Fibroblast of villous mesenchyme (primary cell): ENCODE measurements around the gene CUEDC1. TPM values are rescaled to one million over a fixed set of nuclear protein-coding genes. Genes with fewer than 3 reads are reported as not detected.

Experiments
- DNase-seq: peaks from one replicate; pipeline ENCODE4 v3.0.0-alpha.2; 2010; ENCODE audit warnings: low read depth
- H3K4me3 ChIP-seq: 2 replicates; pipeline ENCODE4 v1.5.1; 2011; ENCODE audit warnings: low read depth, mild to moderate bottlenecking, low read length
- total RNA-seq: library from RNA; depleted of rRNA; stranded (reverse); fragments of >200 nt; gene quantifications from 2 replicates; pipeline ENCODE4 v1.2.3, GENCODE V29; 2012
- TF ChIP-seq, protein P1 (sequence below): IDR thresholded peaks from 2 replicates; pipeline ENCODE4 v1.5.1; 2012; ENCODE audit warnings: low read depth, mild to moderate bottlenecking, low read length; ENCODE audit not compliant: insufficient read depth

CUEDC1 gene
- total RNA-seq, 1 donor, result 21.6 TPM

DNA sequence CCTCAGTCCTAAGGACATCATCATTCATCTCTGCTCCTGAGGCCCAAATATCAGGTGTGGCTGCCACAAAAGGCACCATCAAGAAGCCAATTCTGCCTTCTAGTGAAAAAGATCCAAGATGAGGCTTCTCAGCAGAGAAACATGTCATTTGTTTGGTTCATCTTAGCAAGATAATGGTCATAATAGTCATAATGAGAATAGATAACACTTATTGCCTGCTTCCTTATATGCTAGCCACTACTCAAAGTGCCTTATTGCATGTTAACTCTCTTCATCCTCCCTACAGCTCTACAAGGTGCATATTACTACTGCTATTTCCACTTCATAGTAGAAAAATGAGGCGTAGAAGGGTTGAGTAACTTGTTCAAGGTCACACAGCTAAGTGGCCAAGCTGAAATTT is 60.4 kb downstream of the CUEDC1 start:
- DNase-seq, result no peak
- TF ChIP-seq, protein P1, sequence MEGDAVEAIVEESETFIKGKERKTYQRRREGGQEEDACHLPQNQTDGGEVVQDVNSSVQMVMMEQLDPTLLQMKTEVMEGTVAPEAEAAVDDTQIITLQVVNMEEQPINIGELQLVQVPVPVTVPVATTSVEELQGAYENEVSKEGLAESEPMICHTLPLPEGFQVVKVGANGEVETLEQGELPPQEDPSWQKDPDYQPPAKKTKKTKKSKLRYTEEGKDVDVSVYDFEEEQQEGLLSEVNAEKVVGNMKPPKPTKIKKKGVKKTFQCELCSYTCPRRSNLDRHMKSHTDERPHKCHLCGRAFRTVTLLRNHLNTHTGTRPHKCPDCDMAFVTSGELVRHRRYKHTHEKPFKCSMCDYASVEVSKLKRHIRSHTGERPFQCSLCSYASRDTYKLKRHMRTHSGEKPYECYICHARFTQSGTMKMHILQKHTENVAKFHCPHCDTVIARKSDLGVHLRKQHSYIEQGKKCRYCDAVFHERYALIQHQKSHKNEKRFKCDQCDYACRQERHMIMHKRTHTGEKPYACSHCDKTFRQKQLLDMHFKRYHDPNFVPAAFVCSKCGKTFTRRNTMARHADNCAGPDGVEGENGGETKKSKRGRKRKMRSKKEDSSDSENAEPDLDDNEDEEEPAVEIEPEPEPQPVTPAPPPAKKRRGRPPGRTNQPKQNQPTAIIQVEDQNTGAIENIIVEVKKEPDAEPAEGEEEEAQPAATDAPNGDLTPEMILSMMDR, result no peak
- no peak overlapping the region for H3K4me3 ChIP-seq

DNA sequence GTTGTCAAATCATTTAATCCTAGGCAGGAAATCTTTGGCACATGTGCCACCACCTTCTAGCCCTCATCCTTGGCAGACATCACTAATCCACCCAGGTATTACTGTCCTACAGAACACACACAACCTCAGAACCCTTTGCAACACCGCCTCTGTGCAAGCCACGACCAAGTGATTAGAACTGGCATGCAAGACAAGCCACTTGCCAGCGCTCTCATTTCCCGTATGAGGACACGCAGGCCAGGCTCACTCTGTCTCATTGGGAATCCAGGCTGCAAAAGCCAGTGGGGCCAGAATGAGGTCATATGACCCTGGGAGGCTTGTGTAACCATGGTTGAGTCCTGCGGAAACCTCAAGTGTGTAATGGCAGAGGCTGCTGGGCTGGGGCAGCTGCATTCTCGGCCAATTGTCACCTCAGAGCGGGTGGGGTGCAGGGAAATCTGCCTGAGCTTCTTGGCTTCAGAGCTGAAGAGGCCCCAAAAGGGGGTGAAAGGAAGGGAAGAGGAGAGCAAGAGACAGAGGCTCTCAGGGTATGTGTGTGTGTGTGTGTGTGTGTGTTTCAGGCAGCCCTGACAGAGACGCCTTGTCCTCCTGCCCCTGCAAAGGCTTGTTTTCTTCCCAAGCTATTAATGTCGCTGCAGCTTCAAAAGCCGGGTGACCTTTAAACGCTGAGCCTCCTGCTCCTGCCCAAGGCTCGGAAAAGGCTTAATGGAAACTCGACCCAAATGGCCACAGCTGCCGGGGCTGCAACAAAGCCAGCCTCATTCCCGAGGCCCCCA is 62.2 kb downstream of the CUEDC1 start:
- TF ChIP-seq, protein P1, result no peak
- peak; percentile 99 for DNase-seq
- peak overlapping the region; percentile 12 for H3K4me3 ChIP-seq

DNA sequence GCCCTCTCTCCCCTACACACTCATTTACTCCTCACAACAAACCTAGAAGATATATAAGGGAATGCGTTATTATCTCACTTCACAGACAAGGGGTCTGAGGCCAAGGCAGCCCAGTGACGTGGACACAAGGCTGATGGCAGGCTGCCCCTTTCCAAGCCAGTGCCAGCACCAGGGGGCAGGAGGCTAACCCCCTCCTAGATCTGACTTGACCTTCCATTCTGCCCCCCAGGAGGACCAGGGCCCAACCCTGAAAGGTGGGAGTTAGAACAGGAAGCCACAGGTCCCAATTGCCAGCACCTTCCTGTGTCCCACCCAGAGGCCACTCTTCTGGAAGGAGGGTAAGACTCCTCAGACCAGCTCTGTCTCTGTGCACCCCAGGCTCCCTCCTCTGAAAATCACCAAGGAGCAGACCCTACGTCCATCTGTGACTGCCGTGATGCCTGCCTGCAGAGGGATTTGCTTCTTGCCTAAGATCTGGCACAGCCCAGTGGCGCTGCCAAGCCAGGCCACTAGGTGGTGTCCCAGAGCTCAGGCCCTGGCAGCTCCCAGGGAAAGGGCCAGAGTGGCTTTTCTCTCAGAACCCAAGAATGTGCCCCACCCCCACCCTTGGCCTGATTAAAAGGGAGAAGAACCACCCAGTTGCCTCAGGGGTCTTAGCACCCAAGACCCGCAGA is 62.9 kb downstream of the CUEDC1 start:
- no peak overlapping the region for H3K4me3 ChIP-seq
- DNase-seq, result peak; percentile 90
- TF ChIP-seq, protein P1, result peak; percentile 99

DNA sequence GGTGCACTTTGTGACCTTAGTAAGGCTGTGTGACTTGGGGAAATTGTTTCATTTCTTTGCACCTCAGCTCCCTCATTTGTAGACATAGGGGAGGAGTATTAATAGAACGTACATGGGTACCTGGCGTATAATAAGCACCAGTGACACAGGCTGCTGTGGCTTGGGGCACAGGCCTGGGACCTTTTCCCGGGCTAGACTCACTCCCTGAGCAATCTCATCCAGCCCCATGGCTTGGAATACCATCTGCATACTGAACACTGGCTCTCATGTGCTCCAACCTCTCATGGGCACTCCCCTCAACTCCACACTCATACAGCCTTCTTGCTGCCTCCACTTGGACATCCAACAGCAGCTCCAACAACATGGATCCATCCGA is 64.4 kb downstream of the CUEDC1 start:
- no peak for DNase-seq
- no peak overlapping the region for H3K4me3 ChIP-seq
- TF ChIP-seq, protein P1, result no peak

DNA sequence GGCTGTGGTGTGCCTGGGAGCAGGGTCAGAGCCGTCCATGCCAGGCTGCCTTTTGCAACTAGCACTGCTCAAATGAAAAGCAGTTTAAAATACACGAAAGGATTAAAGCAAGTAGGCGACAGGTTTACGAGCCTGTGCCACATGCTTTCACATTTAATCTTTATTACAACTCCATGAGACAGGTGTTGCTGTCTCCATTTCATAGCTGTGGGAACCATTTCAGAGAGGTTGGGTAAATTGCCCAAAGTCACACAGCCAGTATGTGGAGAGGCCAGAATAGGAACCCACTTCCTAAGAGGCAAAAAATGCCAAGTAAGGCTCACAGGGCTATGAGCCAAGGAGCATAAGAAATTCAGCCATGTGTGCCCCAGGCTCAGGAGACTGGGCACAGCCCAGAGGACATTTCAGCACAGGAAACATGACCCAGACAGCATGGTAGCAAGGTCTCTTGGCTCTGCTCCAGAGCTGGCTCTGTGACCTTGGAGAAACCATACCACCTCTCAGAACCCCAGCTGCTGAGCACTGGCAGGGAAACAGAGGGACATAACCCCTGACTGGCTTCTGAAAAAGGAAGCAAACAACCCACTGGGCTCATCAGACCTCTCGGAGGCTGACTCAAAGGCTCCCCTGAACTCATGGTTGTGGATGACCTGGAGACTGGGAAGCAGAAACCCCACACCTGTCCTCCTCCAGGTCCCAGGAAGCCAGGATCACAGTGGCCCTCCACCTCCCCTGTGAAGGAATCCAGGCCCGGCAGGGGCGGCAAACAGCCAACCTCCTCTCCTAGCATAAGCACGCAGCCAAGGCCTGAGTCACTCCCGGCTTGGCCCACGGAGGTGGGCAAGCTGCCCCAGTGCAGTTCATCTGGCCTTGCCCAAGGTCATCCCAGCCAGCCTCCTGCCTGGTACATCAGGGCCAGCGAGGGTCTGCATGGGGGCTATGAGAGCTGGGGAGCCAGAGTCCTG is 65.0 kb downstream of the CUEDC1 start:
- TF ChIP-seq, protein P1, result no peak
- DNase-seq, result peak; percentile 65
- H3K4me3 ChIP-seq, result no peak overlapping the region

DNA sequence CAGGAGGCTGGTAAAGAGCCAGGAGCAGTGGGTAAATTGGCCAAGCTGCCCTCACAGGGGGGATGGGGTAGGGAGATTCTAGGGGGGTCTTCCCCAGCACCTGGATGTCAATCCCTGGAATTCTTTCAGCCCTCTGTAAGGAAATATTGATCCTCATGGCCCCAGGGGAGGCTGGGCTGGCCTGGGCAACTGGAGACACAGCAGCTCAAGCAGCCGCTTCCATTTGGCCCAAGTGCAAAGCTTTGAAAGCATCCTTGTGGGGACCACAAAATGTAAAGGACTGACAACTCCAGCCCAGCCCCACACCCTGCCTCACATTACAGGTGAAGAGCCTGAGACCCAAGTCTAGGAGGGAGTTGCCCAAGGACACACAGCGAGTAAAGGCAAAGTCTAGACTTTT is 66.0 kb downstream of the CUEDC1 start:
- no peak overlapping the region for H3K4me3 ChIP-seq
- DNase-seq, result no peak
- TF ChIP-seq, protein P1, result no peak
